ENCODE results near the gene ZBTB42.
A peak's percentile ranks its signal among the peaks of the same experiment; 100 is the strongest.

ZBTB42 gene

DNA sequence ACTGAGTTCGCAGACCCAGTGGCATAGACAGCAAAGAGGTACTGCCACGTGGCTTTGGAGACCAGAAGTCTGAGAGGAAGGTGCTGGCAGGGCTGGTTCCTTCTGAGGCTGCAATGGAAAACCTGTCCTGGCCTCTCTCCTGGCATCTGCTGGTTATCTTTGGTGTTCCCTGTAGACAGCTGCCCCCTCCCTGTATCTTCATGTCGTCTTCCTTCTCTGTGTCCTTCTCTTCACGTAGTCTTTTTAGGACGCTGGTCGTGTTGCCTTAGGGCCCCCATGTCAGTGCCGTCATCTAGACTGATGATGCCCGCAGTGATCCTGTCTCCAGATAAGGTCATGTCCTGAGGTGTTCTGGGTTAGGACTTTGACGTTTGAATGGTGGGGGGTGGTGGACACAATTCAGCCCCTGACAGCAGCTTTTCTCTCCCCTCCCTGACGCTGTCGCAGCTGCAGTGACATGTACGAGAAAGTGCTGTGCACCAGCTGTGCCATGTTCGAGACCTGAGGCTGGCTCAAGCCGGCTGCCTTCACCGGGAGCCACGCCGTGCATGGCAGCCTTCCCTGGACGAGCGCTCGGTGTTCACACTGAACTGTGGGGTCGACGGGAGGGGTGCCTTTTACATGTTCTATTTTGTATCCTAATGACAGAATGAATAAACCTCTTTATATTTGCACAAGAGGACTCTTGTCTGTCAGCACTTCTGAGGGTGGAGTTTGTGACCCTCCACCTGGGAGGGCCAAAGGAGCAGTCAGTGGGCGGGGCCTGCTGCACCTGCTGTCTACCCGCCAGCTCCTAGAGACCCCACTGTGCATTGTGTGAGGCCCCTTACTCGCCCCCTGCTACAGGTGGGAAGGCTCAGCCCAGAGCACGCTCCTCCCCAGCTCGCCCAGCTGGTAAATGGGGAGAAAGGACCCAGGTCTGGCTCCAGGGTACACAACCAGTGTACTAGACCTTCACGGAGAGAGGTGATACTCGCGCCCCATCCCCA lies 41.6 kb upstream of the ZBTB42 start:
- peaks cover 9% of the 10 kb centered on the region for H3K9me3 Mint-ChIP-seq
- H3K4me3 Mint-ChIP-seq: no peak overlapping the region
- DNase-seq: no peak
- H3K27me3 Mint-ChIP-seq (ENCODE audit: low read depth, poor library complexity): peaks cover 3% of the 10 kb centered on the region
- H3K4me1 Mint-ChIP-seq: peaks cover 11% of the 10 kb centered on the region
- no peak overlapping the region for H3K27ac Mint-ChIP-seq
- TF ChIP-seq CTCF (IDR thresholded peaks at IDR 0.05): no peak
- H3K36me3 Mint-ChIP-seq (ENCODE audit: low read depth): peaks cover 44% of the 10 kb centered on the region

DNA sequence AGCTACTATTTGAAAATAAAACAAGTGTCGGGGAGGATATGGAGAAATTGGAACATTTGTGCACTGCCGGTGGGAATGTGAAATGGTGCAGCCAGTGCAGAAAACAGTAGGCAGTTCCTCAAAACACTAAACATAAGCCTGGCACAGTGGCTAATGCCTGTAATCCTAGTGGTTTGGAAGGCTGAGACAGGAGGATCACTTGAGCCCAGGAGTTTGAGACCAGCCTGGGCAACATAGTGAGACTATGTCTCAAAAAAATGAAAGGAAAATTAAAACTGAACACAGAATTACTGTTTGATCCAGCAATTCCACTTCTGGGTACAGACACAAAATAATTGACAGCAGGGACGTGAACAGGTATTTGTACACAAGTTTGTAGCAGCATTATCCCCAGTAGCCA lies 35.4 kb upstream of the ZBTB42 start:
- no peak for TF ChIP-seq CTCF (IDR thresholded peaks at IDR 0.05)
- peaks cover 27% of the 10 kb centered on the region for H3K9me3 Mint-ChIP-seq
- H3K4me1 Mint-ChIP-seq: peaks cover 25% of the 10 kb centered on the region
- no peak overlapping the region for H3K4me3 Mint-ChIP-seq
- DNase-seq: no peak
- peaks cover 65% of the 10 kb centered on the region for H3K36me3 Mint-ChIP-seq (ENCODE audit: low read depth)
- H3K27me3 Mint-ChIP-seq (ENCODE audit: low read depth, poor library complexity): peaks cover 3% of the 10 kb centered on the region
- H3K27ac Mint-ChIP-seq: no peak overlapping the region

- H3K4me3 Mint-ChIP-seq: peak overlapping the region; percentile 54
- H3K27me3 Mint-ChIP-seq (ENCODE audit: low read depth, poor library complexity): peaks cover 3% of the 10 kb centered on the region
- no peak overlapping the region for H3K27ac Mint-ChIP-seq
- no peak for DNase-seq
- H3K36me3 Mint-ChIP-seq (ENCODE audit: low read depth): peaks cover 68% of the 10 kb centered on the region
- TF ChIP-seq CTCF (IDR thresholded peaks at IDR 0.05): no peak
- H3K4me1 Mint-ChIP-seq: peaks cover 25% of the 10 kb centered on the region
- peaks cover 33% of the 10 kb centered on the region for H3K9me3 Mint-ChIP-seq
These were observed 34.5 kb upstream of the ZBTB42 start for GRCh38 chr14:104766256-104766862.

GRCh38 chr14:104766863-104767633 lies 33.9 kb upstream of the ZBTB42 start:
- no peak for TF ChIP-seq CTCF (IDR thresholded peaks at IDR 0.05)
- H3K4me3 Mint-ChIP-seq: peak overlapping the region; percentile 54
- no peak for DNase-seq
- peaks cover 25% of the 10 kb centered on the region for H3K4me1 Mint-ChIP-seq
- H3K36me3 Mint-ChIP-seq (ENCODE audit: low read depth): peaks cover 68% of the 10 kb centered on the region
- peaks cover 3% of the 10 kb centered on the region for H3K27me3 Mint-ChIP-seq (ENCODE audit: low read depth, poor library complexity)
- peak overlapping the region; percentile 39 for H3K27ac Mint-ChIP-seq
- peaks cover 32% of the 10 kb centered on the region for H3K9me3 Mint-ChIP-seq

DNA sequence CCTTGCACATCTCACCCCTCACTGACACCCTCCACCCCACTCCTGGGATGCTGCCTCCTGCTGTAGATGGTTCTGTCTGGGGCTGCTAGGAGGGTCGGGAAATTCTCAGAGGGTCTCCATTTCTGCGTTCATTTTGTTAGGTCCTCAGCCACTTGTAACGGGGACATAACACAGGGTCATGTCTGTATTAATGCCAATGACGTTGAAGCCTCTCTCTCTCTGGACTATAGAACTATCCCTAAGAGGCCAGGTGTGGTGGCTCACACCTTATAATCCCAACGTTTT lies 33.3 kb upstream of the ZBTB42 start:
- Mint-ChIP-seq H3K36me3 (ENCODE audit: low read depth) (peaks cover 68% of the 10 kb centered on the region), H3K27me3 (ENCODE audit: low read depth, poor library complexity) (peaks cover under 1% of the 10 kb centered on the region), H3K9me3 (peaks cover 27% of the 10 kb centered on the region), H3K4me1 (peaks cover 25% of the 10 kb centered on the region), H3K27ac (no peak overlapping the region), H3K4me3 (no peak overlapping the region)
- TF ChIP-seq CTCF (IDR thresholded peaks at IDR 0.05): no peak
- DNase-seq: no peak
